GM12891 (cell line): ENCODE results near the gene COL6A1.

Experiments
- DNase-seq: peaks from one replicate; pipeline ENCODE4 v3.0.0; 2011; ENCODE audit warnings: low spot score; ENCODE audit not compliant: insufficient read length
- FAIRE-seq: peaks from 2 replicates; lab custom pipeline; 2011; peaks lifted over from hg19 to GRCh38; lab: Jason Lieb, UNC
- PAX5 ChIP-seq: IDR thresholded peaks from 2 replicates; pipeline ENCODE4 v1.6.1; 2011; ENCODE audit warnings: low read length, moderate library complexity, mild to moderate bottlenecking; ENCODE audit not compliant: insufficient read depth, severe bottlenecking
- POLR2A ChIP-seq: IDR thresholded peaks from 2 replicates; pipeline ENCODE4 v1.6.1; 2011; ENCODE audit warnings: low read depth, low read length, control low read depth
- POLR2AphosphoS5 ChIP-seq: IDR thresholded peaks from 2 replicates; pipeline ENCODE4 v1.6.1; 2011; ENCODE audit warnings: low read depth, low read length, control low read depth
- POU2F2 ChIP-seq: IDR thresholded peaks from 2 replicates; pipeline ENCODE4 v1.6.1; 2011; ENCODE audit warnings: low read depth, mild to moderate bottlenecking, control low read depth, low read length, moderate library complexity
- SPI1 ChIP-seq: IDR thresholded peaks from 2 replicates; pipeline ENCODE4 v1.6.1; 2011; ENCODE audit warnings: low read depth, low read length, control low read depth
- TAF1 ChIP-seq: IDR thresholded peaks from 2 replicates; pipeline ENCODE4 v1.6.1; 2011; ENCODE audit warnings: low read depth, low read length, control low read depth

COL6A1 gene

DNA sequence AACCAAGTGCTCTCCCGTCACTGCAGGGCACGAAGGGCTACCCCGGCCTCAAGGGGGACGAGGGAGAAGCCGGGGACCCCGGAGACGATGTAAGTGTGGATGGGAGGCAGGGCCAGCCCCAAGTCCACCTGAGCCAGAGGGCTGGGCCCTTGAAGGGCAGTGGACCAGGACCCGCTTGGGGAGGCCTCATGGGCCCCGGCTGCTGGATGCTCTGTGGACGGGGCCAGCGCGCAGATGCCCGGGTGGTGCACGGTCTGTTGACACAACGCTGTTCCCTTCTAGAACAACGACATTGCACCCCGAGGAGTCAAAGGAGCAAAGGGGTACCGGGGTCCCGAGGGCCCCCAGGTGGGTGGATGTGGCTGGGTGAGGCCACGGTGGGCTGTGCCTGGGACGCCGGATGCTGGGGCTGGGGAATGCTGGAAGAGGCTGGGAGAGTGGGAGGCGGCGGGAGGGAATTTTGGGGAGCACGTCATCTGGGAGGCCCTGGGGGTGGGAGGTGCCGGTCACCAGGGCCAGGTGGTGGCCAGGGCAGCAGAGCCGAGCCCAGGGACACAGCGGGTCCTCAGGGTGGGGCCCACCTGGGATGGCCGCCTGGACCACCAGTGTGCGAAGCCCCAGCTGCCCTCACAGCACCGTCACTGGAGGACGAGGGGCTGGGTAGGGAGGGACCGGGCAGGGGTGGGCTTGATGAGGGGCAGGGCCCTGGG is 17.5 kb downstream of the COL6A1 start:
- DNase-seq (no peak), FAIRE-seq (no peak)
- no peak for TF ChIP-seq POLR2AphosphoS5
- no peak for TF ChIP-seq POU2F2
- no peak for TF ChIP-seq PAX5
- TF ChIP-seq TAF1: no peak
- TF ChIP-seq SPI1: no peak
- TF ChIP-seq POLR2A: no peak

DNA sequence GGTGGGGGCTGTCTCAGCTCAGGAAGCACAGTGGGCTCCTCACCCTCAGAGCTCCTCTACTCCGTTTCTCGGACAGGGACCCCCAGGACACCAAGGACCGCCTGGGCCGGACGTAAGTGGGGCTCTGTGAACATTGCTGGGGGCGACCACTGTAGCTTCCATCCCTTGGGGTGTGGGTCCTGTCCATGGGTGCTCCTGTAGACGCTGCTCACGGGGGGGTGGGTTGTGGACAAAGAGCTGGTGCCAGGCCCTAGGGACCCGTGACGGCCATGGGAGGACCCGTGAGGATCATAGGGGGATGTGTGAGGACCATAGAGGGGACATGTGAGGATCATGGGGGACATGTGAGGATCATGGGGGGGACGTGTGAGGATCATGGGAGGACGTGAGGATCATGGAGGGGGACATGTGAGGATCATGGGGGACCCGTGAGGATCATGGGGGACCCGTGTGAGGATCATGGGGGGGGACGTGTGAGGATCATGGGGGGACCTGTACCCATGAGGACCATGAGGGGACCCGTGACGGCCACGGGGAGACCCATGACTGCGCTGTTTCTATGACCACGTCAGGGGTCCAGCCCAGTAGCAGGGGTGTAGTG is 18.1 kb downstream of the COL6A1 start:
- DNase-seq: no peak
- no peak for TF ChIP-seq SPI1
- TF ChIP-seq POLR2A: no peak
- no peak for TF ChIP-seq POU2F2
- no peak for FAIRE-seq

DNA sequence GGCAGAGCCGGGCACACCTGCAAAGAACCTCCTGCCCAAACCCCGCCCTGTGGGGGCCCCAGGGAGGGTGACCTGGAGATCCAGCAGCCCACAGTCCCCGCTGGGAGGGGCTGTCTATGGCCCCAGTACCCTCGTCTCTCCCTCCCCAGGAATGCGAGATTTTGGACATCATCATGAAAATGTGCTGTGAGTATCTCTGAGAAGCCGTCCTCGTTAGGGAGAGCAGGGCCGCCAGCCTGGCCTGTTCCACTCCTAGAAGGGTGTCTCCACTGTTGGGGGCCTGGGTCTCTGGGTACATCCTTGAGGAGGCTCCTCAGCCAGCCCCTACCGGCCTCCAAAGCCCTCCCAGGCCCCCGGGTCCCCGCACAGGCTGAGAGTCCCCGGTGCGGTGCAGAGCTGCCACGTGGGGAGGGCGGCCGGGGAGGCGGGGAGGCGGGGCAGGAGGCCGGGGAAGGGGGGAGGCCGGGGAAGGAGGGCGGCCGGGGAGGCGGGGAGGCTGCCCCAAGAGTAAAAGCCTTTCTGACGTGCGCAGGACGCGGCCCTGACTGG is 18.7 kb downstream of the COL6A1 start:
- no peak for TF ChIP-seq POLR2AphosphoS5
- TF ChIP-seq TAF1: no peak
- FAIRE-seq: no peak

DNA sequence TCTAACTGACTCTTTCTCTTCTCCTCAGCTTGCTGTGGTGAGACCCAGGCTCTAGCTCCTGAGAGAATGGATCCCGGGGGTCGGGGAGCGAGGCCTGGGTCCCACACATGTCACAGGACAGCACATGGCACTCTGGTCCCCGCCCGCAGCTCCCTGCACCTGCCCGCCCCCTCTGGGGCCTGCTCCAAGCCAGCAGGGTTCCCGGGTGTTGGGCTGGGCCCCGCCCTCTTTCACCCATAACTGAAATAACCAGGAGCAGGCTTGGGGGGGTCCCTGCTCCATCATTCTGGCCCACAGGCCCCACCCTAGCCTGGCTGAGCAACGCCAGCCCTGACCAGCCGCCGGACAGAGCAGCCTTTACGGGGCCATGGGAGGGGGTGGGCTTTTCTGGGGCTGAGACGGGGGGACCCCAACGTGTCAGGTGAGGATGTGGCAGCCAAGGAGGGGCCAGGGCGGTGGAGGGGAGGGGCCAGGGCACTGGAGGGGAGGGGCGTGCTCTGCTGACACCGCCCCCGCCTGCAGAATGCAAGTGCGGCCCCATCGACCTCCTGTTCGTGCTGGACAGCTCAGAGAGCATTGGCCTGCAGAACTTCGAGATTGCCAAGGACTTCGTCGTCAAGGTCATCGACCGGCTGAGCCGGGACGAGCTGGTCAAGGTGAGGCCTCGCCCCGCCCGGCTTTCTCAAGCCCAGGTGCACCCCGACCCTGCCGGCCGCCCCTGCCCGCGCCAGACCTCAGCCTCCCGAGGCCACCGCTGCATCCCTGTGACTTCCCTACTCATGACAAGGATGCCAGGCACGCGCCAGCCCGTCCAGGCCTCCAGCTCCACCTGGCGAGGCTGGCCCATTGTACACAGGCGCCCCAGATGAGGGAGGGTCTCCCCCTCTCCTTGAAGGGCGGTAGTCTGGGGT is 19.4 kb downstream of the COL6A1 start:
- no peak for DNase-seq
- no peak for FAIRE-seq
- TF ChIP-seq POLR2AphosphoS5: no peak
- no peak for TF ChIP-seq POU2F2

More for the DNA sequence above, 18.7 kb downstream of the COL6A1 start:
- no peak for DNase-seq

DNA sequence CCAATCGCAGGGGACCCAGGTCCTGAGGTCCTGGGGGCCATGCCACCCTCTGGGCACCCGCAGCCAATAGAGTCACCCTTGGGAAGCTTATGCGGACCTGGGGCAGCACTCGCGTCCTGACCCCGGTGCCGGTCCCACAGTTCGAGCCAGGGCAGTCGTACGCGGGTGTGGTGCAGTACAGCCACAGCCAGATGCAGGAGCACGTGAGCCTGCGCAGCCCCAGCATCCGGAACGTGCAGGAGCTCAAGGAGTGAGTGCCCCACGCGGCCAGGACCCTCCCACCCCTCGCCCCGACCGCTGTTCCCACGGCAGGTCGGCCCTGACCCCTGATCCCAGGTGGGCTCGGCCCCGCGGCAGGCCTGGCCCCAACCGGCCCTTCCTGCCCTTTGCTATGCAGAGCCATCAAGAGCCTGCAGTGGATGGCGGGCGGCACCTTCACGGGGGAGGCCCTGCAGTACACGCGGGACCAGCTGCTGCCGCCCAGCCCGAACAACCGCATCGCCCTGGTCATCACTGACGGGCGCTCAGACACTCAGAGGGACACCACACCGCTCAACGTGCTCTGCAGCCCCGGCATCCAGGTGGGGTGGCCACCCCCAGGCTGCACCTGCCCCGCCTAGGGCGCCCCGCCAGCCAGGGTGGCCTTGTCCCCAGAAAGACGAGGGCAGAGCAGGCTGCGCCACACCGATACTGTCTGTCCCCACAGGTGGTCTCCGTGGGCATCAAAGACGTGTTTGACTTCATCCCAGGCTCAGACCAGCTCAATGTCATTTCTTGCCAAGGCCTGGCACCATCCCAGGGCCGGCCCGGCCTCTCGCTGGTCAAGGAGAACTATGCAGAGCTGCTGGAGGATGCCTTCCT is 20.5 kb downstream of the COL6A1 start:
- no peak for TF ChIP-seq POLR2A
- no peak for TF ChIP-seq POU2F2
- no peak for TF ChIP-seq PAX5
- TF ChIP-seq SPI1: no peak
- TF ChIP-seq POLR2AphosphoS5: no peak
- no peak for TF ChIP-seq TAF1
- no peak for FAIRE-seq
- no peak for DNase-seq

DNA sequence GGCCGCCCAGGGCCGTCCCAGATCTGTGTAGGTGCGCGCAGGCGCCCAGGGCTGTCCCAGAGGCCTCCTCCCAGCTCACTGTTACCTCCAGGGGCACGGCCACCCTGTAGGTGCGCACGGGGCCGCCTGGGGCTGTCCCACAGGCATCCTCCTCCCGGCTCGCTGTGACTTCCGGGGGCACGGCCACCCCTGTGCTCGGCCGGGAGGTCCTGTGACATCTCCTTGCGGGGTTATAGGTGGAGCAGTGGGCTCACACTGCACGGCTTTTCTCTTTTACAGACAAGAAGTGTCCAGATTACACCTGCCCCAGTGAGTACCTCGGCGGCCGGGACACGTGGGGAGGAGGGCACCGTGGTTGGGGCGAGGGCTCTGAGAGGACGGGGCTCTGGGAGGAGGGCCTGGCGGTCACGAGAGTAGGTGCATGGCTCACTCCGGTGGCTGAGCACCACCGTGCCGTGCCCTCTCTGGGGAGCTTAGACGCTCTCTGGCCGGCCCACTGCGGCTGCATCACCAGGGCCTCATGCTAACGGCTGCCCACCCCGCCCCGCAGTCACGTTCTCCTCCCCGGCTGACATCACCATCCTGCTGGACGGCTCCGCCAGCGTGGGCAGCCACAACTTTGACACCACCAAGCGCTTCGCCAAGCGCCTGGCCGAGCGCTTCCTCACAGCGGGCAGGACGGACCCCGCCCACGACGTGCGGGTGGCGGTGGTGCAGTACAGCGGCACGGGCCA is 21.4 kb downstream of the COL6A1 start:
- no peak for DNase-seq
- TF ChIP-seq POU2F2 (no peak), TAF1 (no peak), SPI1 (no peak), POLR2A (no peak), POLR2AphosphoS5 (no peak), PAX5 (no peak)
- FAIRE-seq: no peak

DNA sequence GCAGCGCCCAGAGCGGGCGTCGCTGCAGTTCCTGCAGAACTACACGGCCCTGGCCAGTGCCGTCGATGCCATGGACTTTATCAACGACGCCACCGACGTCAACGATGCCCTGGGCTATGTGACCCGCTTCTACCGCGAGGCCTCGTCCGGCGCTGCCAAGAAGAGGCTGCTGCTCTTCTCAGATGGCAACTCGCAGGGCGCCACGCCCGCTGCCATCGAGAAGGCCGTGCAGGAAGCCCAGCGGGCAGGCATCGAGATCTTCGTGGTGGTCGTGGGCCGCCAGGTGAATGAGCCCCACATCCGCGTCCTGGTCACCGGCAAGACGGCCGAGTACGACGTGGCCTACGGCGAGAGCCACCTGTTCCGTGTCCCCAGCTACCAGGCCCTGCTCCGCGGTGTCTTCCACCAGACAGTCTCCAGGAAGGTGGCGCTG is 22.0 kb downstream of the COL6A1 start:
- FAIRE-seq (no peak), DNase-seq (no peak)
- TF ChIP-seq TAF1: no peak
- TF ChIP-seq SPI1: no peak
- no peak for TF ChIP-seq POLR2A
- no peak for TF ChIP-seq POU2F2
- no peak for TF ChIP-seq POLR2AphosphoS5
- no peak for TF ChIP-seq PAX5

DNA sequence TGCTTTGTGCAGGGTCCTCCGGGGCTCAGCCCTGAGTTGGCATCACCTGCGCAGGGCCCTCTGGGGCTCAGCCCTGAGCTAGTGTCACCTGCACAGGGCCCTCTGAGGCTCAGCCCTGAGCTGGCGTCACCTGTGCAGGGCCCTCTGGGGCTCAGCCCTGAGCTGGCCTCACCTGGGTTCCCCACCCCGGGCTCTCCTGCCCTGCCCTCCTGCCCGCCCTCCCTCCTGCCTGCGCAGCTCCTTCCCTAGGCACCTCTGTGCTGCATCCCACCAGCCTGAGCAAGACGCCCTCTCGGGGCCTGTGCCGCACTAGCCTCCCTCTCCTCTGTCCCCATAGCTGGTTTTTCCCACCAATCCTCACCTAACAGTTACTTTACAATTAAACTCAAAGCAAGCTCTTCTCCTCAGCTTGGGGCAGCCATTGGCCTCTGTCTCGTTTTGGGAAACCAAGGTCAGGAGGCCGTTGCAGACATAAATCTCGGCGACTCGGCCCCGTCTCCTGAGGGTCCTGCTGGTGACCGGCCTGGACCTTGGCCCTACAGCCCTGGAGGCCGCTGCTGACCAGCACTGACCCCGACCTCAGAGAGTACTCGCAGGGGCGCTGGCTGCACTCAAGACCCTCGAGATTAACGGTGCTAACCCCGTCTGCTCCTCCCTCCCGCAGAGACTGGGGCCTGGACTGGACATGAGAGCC is 22.7 kb downstream of the COL6A1 start:
- FAIRE-seq (no peak), DNase-seq (no peak)

DNA sequence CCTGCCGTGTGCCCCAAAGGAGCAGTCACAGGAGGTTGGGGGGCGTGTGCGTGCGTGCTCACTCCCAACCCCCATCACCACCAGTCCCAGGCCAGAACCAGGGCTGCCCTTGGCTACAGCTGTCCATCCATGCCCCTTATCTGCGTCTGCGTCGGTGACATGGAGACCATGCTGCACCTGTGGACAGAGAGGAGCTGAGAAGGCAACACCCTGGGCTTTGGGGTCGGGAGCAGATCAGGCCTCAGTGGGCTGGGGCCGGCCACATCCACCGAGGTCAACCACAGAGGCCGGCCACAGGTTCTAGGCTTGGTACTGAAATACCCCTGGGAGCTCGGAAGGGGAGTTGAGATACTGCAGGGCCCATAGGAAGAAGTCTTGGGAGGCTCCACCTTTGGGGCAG is 23.5 kb downstream of the COL6A1 start:
- DNase-seq (no peak), FAIRE-seq (no peak)
- TF ChIP-seq POLR2A (no peak), TAF1 (no peak), POU2F2 (no peak), PAX5 (no peak), POLR2AphosphoS5 (no peak), SPI1 (no peak)

More for the DNA sequence above, 22.7 kb downstream of the COL6A1 start:
- no peak for TF ChIP-seq TAF1
- TF ChIP-seq PAX5: no peak
- no peak for TF ChIP-seq POU2F2
- no peak for TF ChIP-seq POLR2A
- TF ChIP-seq POLR2AphosphoS5: no peak
- no peak for TF ChIP-seq SPI1
